Ectodermal cell (in vitro differentiated cells): ENCODE results near the gene MGAT5.

ENCODE experiments used
- H3K27ac ChIP-seq: 2 replicates; pipeline ENCODE4 v1.7.0; 2013; ENCODE audit warnings: mild to moderate bottlenecking, low read depth, low read length; ENCODE audit not compliant: insufficient read depth, poor library complexity, severe bottlenecking
- H3K27me3 ChIP-seq: 2 replicates; pipeline ENCODE4 v1.7.0; 2013; ENCODE audit warnings: mild to moderate bottlenecking, low read length; ENCODE audit not compliant: insufficient read depth, control insufficient read depth, poor library complexity, severe bottlenecking
- H3K36me3 ChIP-seq: one replicate; pipeline ENCODE4 v1.7.0; 2013; ENCODE audit warnings: low read length; ENCODE audit not compliant: control insufficient read depth, insufficient read depth
- H3K4me1 ChIP-seq: one replicate; pipeline ENCODE4 v1.7.0; 2013; ENCODE audit warnings: low read length; ENCODE audit not compliant: control insufficient read depth, insufficient read depth
- H3K4me3 ChIP-seq: 2 replicates; pipeline ENCODE4 v1.7.0; 2013; ENCODE audit warnings: low read depth, low read length, control low read depth; ENCODE audit not compliant: insufficient read depth
- H3K9me3 ChIP-seq: 2 replicates; pipeline ENCODE4 v1.7.0; 2013; ENCODE audit warnings: mild to moderate bottlenecking, low read length, moderate library complexity; ENCODE audit not compliant: control insufficient read depth
- WGBS, 2 experiments: methylation state at CpG; one replicate each; pipeline ENCODE4 v1.1.7; 2013; ENCODE audit warnings: missing lambda C conversion rate in 2 of 2; 5-methylcytosine and 5-hydroxymethylcytosine counted together

The MGAT5 gene

GRCh38 chr2:134499307-134499926, 245.5 kb downstream of the MGAT5 start:
- Histone ChIP-seq H3K27ac (no peak overlapping the region), H3K36me3 (no peaks in the 10 kb centered on the region), H3K4me1 (no peaks in the 10 kb centered on the region), H3K27me3 (no peaks in the 10 kb centered on the region), H3K9me3 (no peaks in the 10 kb centered on the region), H3K4me3 (no peak overlapping the region)
- WGBS, 2 experiments: 73 to 76% methylated on average over 9 of the region's 9 CpGs

- no peaks in the 10 kb centered on the region for H3K27me3 ChIP-seq
- 83 to 85% methylated on average over 8 to 9 of the region's 9 CpGs for WGBS, 2 experiments
- H3K4me1 ChIP-seq: no peaks in the 10 kb centered on the region
- H3K27ac ChIP-seq: no peak overlapping the region
- no peaks in the 10 kb centered on the region for H3K36me3 ChIP-seq
- no peaks in the 10 kb centered on the region for H3K9me3 ChIP-seq
- no peak overlapping the region for H3K4me3 ChIP-seq
Observed at GRCh38 chr2:134500211-134500935, 246.5 kb downstream of the MGAT5 start.

GRCh38 chr2:134501476-134502091, 247.7 kb downstream of the MGAT5 start:
- Histone ChIP-seq H3K4me1 (no peaks in the 10 kb centered on the region), H3K9me3 (no peaks in the 10 kb centered on the region), H3K4me3 (no peak overlapping the region), H3K36me3 (no peaks in the 10 kb centered on the region), H3K27ac (no peak overlapping the region), H3K27me3 (no peaks in the 10 kb centered on the region)
- WGBS, 2 experiments: 97 to 99% methylated on average over 5 to 6 of the region's 6 CpGs

- WGBS, 2 experiments: 85 to 94% methylated on average over 2 of the region's 2 CpGs
- Histone ChIP-seq H3K4me3 (no peak overlapping the region), H3K27ac (no peak overlapping the region), H3K4me1 (no peaks in the 10 kb centered on the region), H3K36me3 (no peaks in the 10 kb centered on the region), H3K27me3 (no peaks in the 10 kb centered on the region), H3K9me3 (no peaks in the 10 kb centered on the region)
Observed at GRCh38 chr2:134502104-134502503, 248.2 kb downstream of the MGAT5 start.
